Measurements from ENCODE around the gene LYRM4.
"Not testable (repeated sequence)": the region's sequence is repeated elsewhere in the genome, so short reads cannot be mapped to it uniquely, and the experiment has no call there.

LYRM4 gene

GRCh38 chr6:5083307-5083583 is 177.5 kb downstream of the LYRM4 start:
- no peak for DNase-seq (ENCODE audit: low read depth in 3 of 3, low spot score in 1 of 3)

- no peak for DNase-seq (ENCODE audit: low read depth in 3 of 3, low spot score in 1 of 3)
Measured at GRCh38 chr6:5082487-5083306, 178.1 kb downstream of the LYRM4 start.

GRCh38 chr6:5081955-5082354 is 178.8 kb downstream of the LYRM4 start:
- DNase-seq (ENCODE audit: low read depth in 3 of 3, low spot score in 1 of 3): no peak

- no peak for DNase-seq (ENCODE audit: low read depth in 3 of 3, low spot score in 1 of 3)
Measured at GRCh38 chr6:5081182-5081581, 179.6 kb downstream of the LYRM4 start.

- DNase-seq (ENCODE audit: low read depth in 3 of 3, low spot score in 1 of 3): no peak
Measured at GRCh38 chr6:5080574-5080973, 180.2 kb downstream of the LYRM4 start.

GRCh38 chr6:5079692-5080091 is 181.1 kb downstream of the LYRM4 start:
- DNase-seq (ENCODE audit: low read depth in 3 of 3, low spot score in 1 of 3): no peak

- no peak for DNase-seq (ENCODE audit: low read depth in 3 of 3, low spot score in 1 of 3)
Measured at GRCh38 chr6:5078121-5078669, 182.6 kb downstream of the LYRM4 start.

- no peak for DNase-seq (ENCODE audit: low read depth in 3 of 3, low spot score in 1 of 3)
Measured at GRCh38 chr6:5076931-5077330, 183.8 kb downstream of the LYRM4 start.

- DNase-seq (ENCODE audit: low read depth in 3 of 3, low spot score in 1 of 3): no peak
Measured at GRCh38 chr6:5073992-5074391, 186.8 kb downstream of the LYRM4 start.

- DNase-seq (ENCODE audit: low read depth in 3 of 3, low spot score in 1 of 3): no peak
Measured at GRCh38 chr6:5072440-5072839, 188.3 kb downstream of the LYRM4 start.

- no peak for DNase-seq (ENCODE audit: low read depth in 3 of 3, low spot score in 1 of 3)
Measured at GRCh38 chr6:5071216-5071615, 189.5 kb downstream of the LYRM4 start.

GRCh38 chr6:5068153-5068751 is 192.5 kb downstream of the LYRM4 start:
- no peak for DNase-seq (ENCODE audit: low read depth in 3 of 3, low spot score in 1 of 3)

- no peak for DNase-seq (ENCODE audit: low read depth in 3 of 3, low spot score in 1 of 3)
Measured at GRCh38 chr6:5067305-5067704, 193.4 kb downstream of the LYRM4 start.

GRCh38 chr6:5066456-5067093 is 194.2 kb downstream of the LYRM4 start:
- DNase-seq (ENCODE audit: low read depth in 3 of 3, low spot score in 1 of 3): no peak

GRCh38 chr6:5063617-5064016 is 197.1 kb downstream of the LYRM4 start:
- no peak for DNase-seq (ENCODE audit: low read depth in 3 of 3, low spot score in 1 of 3)

- DNase-seq (ENCODE audit: low read depth in 3 of 3, low spot score in 1 of 3): no peak
Measured at GRCh38 chr6:5061152-5061551, 199.6 kb downstream of the LYRM4 start.

- DNase-seq (ENCODE audit: low read depth in 3 of 3, low spot score in 1 of 3): not testable (repeated sequence)
Measured at GRCh38 chr6:5060439-5060838, 200.3 kb downstream of the LYRM4 start.

- DNase-seq (ENCODE audit: low read depth in 3 of 3, low spot score in 1 of 3): no peak
Measured at GRCh38 chr6:5059036-5059896, 201.5 kb downstream of the LYRM4 start.
